ENCODE measurements around the gene TBC1D25. TPM values are rescaled to one million over a fixed set of nuclear protein-coding genes. Genes with fewer than 3 reads are reported as not detected.
"Not testable (repeated sequence)": the region's sequence is repeated elsewhere in the genome, so short reads cannot be mapped to it uniquely, and the experiment has no call there.

Gene TBC1D25
- total RNA-seq, 2 experiments from 2014 or later = 16.2 to 16.7 TPM

DNA sequence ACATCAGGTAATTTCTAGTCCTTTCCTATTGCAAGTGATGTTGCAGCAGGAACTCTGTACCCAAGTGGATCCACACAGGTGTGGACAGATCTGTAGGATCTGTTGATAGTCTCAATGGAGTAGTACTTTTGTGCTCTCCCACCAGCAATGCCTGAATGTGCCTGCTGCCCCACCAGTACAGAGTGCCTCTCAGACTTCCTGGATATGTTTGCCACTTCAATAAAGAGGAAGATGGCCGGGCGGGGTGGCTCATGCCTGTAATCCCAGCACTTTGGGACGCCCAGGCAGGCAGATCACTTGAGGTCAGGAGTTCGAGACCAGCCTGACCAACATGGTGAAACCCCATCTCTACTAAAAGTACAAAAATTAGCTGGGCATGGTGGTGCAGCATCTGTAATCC lies 20.0 kb upstream of the TBC1D25 start:
- H3K9me3 Mint-ChIP-seq (ENCODE audit: insufficient read depth); POLR2A ChIA-PET; H3K4me3 Mint-ChIP-seq; CTCF ChIA-PET; ATAC-seq; H3K27me3 Mint-ChIP-seq (ENCODE audit: low read depth); DNase-seq: not testable (repeated sequence)
- Mint-ChIP-seq H3K36me3 (ENCODE audit: low read depth) (peaks cover 35% of the 10 kb centered on the region), H3K4me1 (ENCODE audit: low read depth) (peaks cover 45% of the 10 kb centered on the region), H3K27ac (peak overlapping the region; percentile 99)

DNA sequence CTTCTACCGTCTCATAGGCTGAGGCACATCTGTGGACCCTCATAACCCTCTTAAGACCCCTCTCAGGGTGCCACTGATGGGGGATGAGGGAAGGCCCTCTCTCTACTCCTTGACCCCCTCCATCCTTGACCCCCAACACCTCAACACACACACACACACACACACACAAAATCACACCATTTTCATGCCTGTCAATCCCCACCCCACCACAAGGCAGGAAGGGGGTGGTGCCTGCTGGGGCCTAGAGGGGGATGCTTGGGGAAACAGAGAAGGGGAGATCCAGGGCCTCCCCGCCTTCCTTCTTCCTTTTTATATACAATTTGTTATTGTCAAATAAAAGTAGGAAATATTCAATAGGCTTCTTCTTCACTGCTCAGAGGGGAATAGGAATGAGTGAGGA lies 19.1 kb upstream of the TBC1D25 start:
- no peaks in the 10 kb centered on the region for H3K27me3 Mint-ChIP-seq (ENCODE audit: low read depth)
- DNase-seq = peak; percentile 46
- no peaks in the 10 kb centered on the region for H3K9me3 Mint-ChIP-seq (ENCODE audit: insufficient read depth)
- peak overlapping the region; percentile 89 for H3K4me3 Mint-ChIP-seq
- peaks cover 39% of the 10 kb centered on the region for H3K36me3 Mint-ChIP-seq (ENCODE audit: low read depth)
- ATAC-seq = no peak
- POLR2A ChIA-PET = interaction anchor here (2.7 kb wide), 1 partner anchor 19 kb away, joined by 20 read pairs; the partner anchor contains the start of gene TBC1D25
- peak overlapping the region; percentile 99 for H3K27ac Mint-ChIP-seq
- H3K4me1 Mint-ChIP-seq (ENCODE audit: low read depth) = peaks cover 42% of the 10 kb centered on the region
- CTCF ChIA-PET = interaction anchor here (2.6 kb wide), 1 partner anchor 19 kb away, joined by 11 read pairs; the partner anchor contains the start of gene TBC1D25

DNA sequence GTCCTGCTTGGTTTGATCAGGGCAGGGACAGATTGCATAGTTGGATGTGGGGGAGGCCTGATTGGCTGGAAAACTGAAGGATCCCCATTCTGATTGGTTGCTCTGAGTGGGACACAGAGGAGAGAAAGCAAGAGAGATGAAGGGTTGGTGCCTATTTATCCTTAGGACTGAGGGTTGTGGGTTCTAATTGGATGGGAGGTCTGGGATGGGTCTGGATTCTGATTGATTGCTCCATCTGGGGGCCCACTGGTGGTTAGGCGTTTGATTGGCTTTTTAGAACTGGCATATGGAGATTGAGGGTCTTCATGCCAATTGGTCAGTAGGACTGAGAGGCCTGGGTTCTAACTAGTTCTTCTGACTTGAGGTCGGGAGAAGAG lies 18.6 kb upstream of the TBC1D25 start:
- ChIA-PET CTCF (interaction anchor here (2.6 kb wide), 1 partner anchor 19 kb away, joined by 11 read pairs; the partner anchor contains the start of gene TBC1D25), POLR2A (interaction anchor here (0.7 to 2.7 kb wide), 3 partner anchors 8 to 53 kb away, joined by 4 to 20 read pairs (median 9); partner anchors contain the start of genes RBM3 and TBC1D25)
- Mint-ChIP-seq H3K27me3 (ENCODE audit: low read depth) (no peaks in the 10 kb centered on the region), H3K27ac (peak overlapping the region; percentile 99), H3K4me1 (ENCODE audit: low read depth) (peaks cover 43% of the 10 kb centered on the region), H3K36me3 (ENCODE audit: low read depth) (peaks cover 41% of the 10 kb centered on the region), H3K9me3 (ENCODE audit: insufficient read depth) (no peaks in the 10 kb centered on the region), H3K4me3 (peak overlapping the region; percentile 89)
- DNase-seq = no peak
- peak; percentile 1 for ATAC-seq

DNA sequence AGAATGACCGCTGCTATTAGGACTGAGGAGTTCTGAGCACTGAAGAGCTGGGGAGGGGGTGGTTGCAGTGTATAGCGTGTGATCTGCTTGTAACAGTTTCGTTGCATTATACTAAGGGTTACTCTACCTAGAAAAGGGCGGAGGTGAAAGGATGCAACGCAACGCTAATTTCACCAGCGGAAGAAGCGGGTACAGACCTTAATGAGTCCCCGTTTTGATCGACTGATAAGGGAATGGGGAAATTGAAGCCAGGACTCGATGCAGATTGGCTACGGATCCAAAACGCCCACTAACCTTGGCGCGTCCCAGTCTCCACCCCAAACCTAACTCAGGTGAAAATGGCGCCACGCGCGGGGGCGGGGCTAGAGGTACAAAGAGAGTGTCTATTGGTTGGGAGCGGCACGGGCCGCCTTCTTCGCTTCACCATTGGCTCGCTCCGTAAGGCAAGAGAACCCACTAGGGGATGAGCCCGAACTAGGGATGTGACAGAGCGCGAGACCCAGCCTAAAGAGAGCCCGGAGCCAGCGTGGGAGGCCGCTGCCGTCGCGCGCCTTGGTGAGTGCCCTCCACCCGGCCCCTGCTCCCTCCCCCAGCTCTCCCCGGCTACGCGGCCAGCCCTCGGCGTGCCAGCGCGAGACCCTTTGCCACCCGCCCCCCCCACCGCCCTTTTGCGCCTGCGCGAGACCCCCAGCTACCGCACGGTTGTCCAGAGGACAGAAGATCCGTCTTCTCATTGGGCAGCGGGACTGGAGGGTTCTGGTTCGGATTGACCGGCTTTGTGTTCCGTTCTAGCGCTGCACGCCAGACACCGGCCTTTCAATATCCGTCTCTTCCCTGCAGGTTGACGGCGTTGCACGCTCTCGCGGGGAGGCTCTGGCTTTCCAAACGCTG lies 17.9 kb upstream of the TBC1D25 start, which contains the start of gene EBP:
EBP (plus strand) TSS at position 456 of the 891 bp plus-strand sequence. CDS start 1,964 bp downstream, outside the sequence.
- H3K4me1 Mint-ChIP-seq (ENCODE audit: low read depth) = peaks cover 43% of the 10 kb centered on the region
- H3K27ac Mint-ChIP-seq = peak within 1 kb of the TSS; percentile 99
- ATAC-seq (peak; percentile 97), DNase-seq (peak; percentile 96)
- H3K36me3 Mint-ChIP-seq (ENCODE audit: low read depth) = peaks cover 41% of the 10 kb centered on the region
- ChIA-PET CTCF (interaction anchor here (2.6 kb wide), 1 partner anchor 18 kb away, joined by 11 read pairs; the partner anchor contains the start of gene TBC1D25), POLR2A (interaction anchor here (0.5 to 2.7 kb wide), 6 partner anchors 8 to 53 kb away, joined by 3 to 20 read pairs (median 4); partner anchors contain the start of genes RBM3, SLC38A5 and TBC1D25)
- H3K27me3 Mint-ChIP-seq (ENCODE audit: low read depth) = no peaks in the 10 kb centered on the region
- no peaks in the 10 kb centered on the region for H3K9me3 Mint-ChIP-seq (ENCODE audit: insufficient read depth)
- H3K4me3 Mint-ChIP-seq = peak within 1 kb of the TSS; percentile 89

DNA sequence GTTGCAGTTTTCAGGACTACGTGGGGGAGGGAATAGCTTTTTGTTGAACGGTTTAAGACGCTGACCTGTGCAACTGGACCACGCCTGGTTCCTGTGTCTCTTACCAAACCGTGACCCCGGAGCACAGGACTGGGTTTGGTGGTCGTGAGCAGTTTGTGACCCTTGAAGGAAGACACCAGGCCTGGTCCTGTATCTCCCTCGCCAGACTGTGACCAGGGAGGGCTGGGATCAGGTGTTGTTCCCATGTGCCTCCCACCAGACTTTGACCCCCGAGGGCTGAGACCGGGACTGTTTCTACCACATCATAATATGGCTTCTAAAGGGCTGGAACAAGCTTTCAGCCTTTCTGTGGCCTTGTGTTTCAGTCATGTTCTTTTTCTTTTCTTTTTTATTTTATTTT lies 17.2 kb upstream of the TBC1D25 start:
- CTCF ChIA-PET = interaction anchor here (0.8 to 2.6 kb wide), 2 partner anchors 17 to 48 kb away, joined by 4 to 11 read pairs; partner anchors contain the start of gene TBC1D25

DNA sequence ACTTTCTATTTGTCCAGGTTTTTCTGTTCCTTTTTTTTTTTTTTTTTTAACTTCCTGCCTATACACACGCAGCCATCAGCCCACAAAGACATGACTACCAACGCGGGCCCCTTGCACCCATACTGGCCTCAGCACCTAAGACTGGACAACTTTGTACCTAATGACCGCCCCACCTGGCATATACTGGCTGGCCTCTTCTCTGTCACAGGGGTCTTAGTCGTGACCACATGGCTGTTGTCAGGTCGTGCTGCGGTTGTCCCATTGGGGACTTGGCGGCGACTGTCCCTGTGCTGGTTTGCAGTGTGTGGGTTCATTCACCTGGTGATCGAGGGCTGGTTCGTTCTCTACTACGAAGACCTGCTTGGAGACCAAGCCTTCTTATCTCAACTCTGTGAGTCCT lies 15.8 kb upstream of the TBC1D25 start:
- no peaks in the 10 kb centered on the region for H3K27me3 Mint-ChIP-seq (ENCODE audit: low read depth)
- DNase-seq (no peak), ATAC-seq (no peak)
- H3K9me3 Mint-ChIP-seq (ENCODE audit: insufficient read depth) = no peaks in the 10 kb centered on the region
- peaks cover 53% of the 10 kb centered on the region for H3K36me3 Mint-ChIP-seq (ENCODE audit: low read depth)
- H3K27ac Mint-ChIP-seq = peak overlapping the region; percentile 80
- ChIA-PET POLR2A (no interaction called here), CTCF (no interaction called here)
- peaks cover 44% of the 10 kb centered on the region for H3K4me1 Mint-ChIP-seq (ENCODE audit: low read depth)
- H3K4me3 Mint-ChIP-seq = peak overlapping the region; percentile 89

More for the DNA sequence above, 17.2 kb upstream of the TBC1D25 start:
- peaks cover 41% of the 10 kb centered on the region for H3K4me1 Mint-ChIP-seq (ENCODE audit: low read depth)
- POLR2A ChIA-PET = interaction anchor here (0.5 to 2.7 kb wide), 4 partner anchors 17 to 52 kb away, joined by 3 to 20 read pairs (median 6); partner anchors contain the start of genes RBM3 and TBC1D25
- no peak for DNase-seq
- H3K36me3 Mint-ChIP-seq (ENCODE audit: low read depth) = peaks cover 45% of the 10 kb centered on the region
- ATAC-seq = no peak
- H3K27ac Mint-ChIP-seq = peak overlapping the region; percentile 99
- H3K27me3 Mint-ChIP-seq (ENCODE audit: low read depth) = no peaks in the 10 kb centered on the region
- H3K9me3 Mint-ChIP-seq (ENCODE audit: insufficient read depth) = no peaks in the 10 kb centered on the region
- peak overlapping the region; percentile 89 for H3K4me3 Mint-ChIP-seq

DNA sequence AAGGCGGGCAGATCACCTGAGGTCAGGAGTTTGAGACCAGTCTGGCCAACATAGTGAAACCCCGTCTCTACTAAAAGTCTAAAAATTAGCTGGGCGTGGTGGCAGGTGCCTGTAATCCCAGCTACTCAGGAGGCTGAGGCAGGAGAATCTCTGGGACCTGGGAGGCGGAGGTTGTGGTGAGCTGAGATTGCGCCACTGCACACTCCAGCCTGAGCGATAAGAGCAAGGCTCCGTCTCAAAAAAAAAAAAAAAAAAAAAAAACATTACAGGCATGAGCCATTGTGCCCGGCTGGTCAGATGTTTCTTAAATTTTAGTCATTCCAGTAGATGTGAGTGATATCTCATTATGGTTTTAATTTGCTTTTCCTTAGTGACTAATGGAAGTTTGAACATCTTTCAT lies 13.7 kb upstream of the TBC1D25 start:
- H3K27me3 Mint-ChIP-seq (ENCODE audit: low read depth); ATAC-seq; DNase-seq; CTCF ChIA-PET; POLR2A ChIA-PET; H3K27ac Mint-ChIP-seq; H3K9me3 Mint-ChIP-seq (ENCODE audit: insufficient read depth): not testable (repeated sequence)
- Mint-ChIP-seq H3K4me1 (ENCODE audit: low read depth) (peaks cover 35% of the 10 kb centered on the region), H3K4me3 (peak overlapping the region; percentile 12), H3K36me3 (ENCODE audit: low read depth) (peaks cover 49% of the 10 kb centered on the region)

DNA sequence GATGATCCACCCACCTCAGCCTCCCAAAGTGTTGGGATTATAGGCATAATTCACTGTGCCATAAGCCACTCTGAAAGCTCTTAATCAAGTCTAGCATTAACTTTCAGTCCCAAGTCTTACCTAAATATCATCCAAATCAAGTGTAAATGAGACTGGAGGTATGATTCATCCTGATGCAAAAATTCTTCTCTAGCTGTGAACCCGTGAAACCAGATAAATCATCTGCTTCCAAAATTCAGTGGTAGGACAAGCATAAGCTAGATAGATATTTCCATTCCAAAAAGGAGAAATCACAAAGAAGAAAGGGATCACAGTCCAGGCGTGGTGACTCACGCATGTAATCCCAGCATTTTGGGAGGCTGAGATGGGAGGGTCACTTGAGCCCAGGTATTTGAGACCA lies 8.8 kb upstream of the TBC1D25 start:
- Mint-ChIP-seq H3K4me3 (no peak overlapping the region), H3K9me3 (ENCODE audit: insufficient read depth) (no peaks in the 10 kb centered on the region), H3K4me1 (ENCODE audit: low read depth) (peaks cover 47% of the 10 kb centered on the region), H3K36me3 (ENCODE audit: low read depth) (peaks cover 30% of the 10 kb centered on the region), H3K27me3 (ENCODE audit: low read depth) (no peaks in the 10 kb centered on the region), H3K27ac (no peak overlapping the region)
- ATAC-seq (no peak), DNase-seq (no peak)
- ChIA-PET CTCF (no interaction called here), POLR2A (interaction anchor here (0.6 to 1.0 kb wide), 2 partner anchors 9 to 33 kb away, joined by 3 read pairs; partner anchors contain the start of gene TBC1D25)

DNA sequence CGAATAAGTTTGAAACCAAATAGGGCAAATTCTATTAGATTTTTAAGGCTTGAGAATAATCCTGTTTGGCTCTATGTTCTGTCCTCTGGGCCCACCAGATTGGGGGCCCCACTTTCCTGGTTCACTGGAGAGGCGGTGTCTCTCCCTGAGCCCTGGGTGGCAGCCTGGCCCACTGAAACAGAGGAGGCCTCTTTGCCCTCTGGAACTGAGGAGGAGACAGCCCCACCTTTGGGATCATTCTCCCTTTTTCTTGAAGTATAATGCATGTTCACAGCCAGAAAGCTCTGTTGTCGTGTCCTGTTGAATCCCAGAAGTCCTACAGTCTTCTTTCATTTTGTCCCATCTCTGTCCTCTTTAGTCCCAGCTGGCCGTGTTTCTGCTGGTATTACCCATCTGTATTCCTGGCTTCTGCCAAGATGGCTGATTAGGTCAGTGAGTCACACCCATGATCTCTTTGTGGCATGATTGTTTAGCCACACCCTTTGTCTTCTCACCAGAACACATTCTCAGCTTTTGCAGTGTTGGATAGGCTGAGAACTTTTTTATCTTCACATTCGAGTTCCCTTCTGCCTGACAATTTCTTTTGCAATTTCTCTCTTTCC lies 8.1 kb upstream of the TBC1D25 start:
- no peaks in the 10 kb centered on the region for H3K9me3 Mint-ChIP-seq (ENCODE audit: insufficient read depth)
- POLR2A ChIA-PET = interaction anchor here (0.6 to 1.0 kb wide), 2 partner anchors 8 to 548 kb away, joined by 3 read pairs; partner anchors contain the start of genes TBC1D25 and WDR45
- peaks cover 25% of the 10 kb centered on the region for H3K36me3 Mint-ChIP-seq (ENCODE audit: low read depth)
- no peak for DNase-seq
- peaks cover 43% of the 10 kb centered on the region for H3K4me1 Mint-ChIP-seq (ENCODE audit: low read depth)
- H3K27ac Mint-ChIP-seq = peak overlapping the region; percentile 76
- no peaks in the 10 kb centered on the region for H3K27me3 Mint-ChIP-seq (ENCODE audit: low read depth)
- CTCF ChIA-PET = interaction anchor here (1.0 kb wide), 1 partner anchor 9 kb away, joined by 3 read pairs; no protein-coding TSS in a partner anchor
- peak; percentile 55 for ATAC-seq
- no peak overlapping the region for H3K4me3 Mint-ChIP-seq

DNA sequence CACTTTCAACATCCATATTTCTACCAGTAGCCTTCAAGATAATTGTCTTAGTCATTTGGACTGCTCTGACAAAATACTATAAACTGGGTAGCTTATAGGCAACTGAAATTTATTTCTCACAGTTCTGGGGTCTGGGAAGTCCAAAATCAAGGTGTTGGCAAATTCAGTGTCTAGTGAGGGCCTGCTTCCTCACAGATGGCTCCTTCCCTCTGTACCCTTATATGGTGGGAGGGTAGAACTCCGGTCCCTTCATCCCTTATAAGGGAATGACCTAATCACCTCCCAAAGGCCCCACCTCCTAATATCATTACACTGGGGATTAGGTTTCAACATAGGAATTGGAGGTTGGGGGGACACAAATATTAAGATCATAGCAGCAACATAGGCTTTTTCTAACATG lies 7.4 kb upstream of the TBC1D25 start:
- ATAC-seq = no peak
- ChIA-PET CTCF (no interaction called here), POLR2A (interaction anchor here (0.6 kb wide), 1 partner anchor 547 kb away, joined by 3 read pairs; the partner anchor contains the start of gene WDR45)
- Mint-ChIP-seq H3K9me3 (ENCODE audit: insufficient read depth) (no peaks in the 10 kb centered on the region), H3K36me3 (ENCODE audit: low read depth) (peaks cover 20% of the 10 kb centered on the region), H3K27me3 (ENCODE audit: low read depth) (no peaks in the 10 kb centered on the region), H3K4me1 (ENCODE audit: low read depth) (peaks cover 36% of the 10 kb centered on the region), H3K27ac (peak overlapping the region; percentile 76), H3K4me3 (no peak overlapping the region)
- DNase-seq = no peak

DNA sequence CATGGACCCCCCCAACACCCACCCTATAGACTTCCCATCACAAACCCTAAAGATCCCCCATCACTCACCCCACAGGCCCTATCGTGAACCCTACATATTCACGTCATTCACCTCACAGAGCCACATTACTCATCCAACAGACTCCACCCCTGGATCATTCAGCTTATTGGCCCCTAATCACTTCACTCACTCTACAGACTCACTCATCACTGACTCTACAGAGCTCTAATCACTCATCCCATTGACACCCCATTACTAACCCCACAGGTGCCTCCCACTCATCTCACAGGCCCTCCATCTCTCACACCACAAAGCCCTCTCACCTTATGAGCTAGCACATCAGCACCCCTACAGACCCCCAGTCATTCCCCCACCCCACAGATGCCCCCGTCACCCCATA lies 6.3 kb upstream of the TBC1D25 start:
- DNase-seq = no peak
- peaks cover 17% of the 10 kb centered on the region for H3K36me3 Mint-ChIP-seq (ENCODE audit: low read depth)
- H3K4me1 Mint-ChIP-seq (ENCODE audit: low read depth) = peaks cover 36% of the 10 kb centered on the region
- ChIA-PET POLR2A (interaction anchor here (0.6 kb wide), 2 partner anchors 17 to 64 kb away, joined by 3 to 4 read pairs; no protein-coding TSS in a partner anchor), CTCF (no interaction called here)
- no peak for ATAC-seq
- H3K27ac Mint-ChIP-seq = no peak overlapping the region
- H3K9me3 Mint-ChIP-seq (ENCODE audit: insufficient read depth) = no peaks in the 10 kb centered on the region
- no peak overlapping the region for H3K4me3 Mint-ChIP-seq
- H3K27me3 Mint-ChIP-seq (ENCODE audit: low read depth) = no peaks in the 10 kb centered on the region

Measured in activated CD8-positive, alpha-beta T cell treated with anti-CD3 and anti-CD28 coated beads, Interleukin-2, amount 10 ng/mL, durations not matched to agents 7 days and 5 days (primary cell).